Esophagus muscularis mucosa (tissue), 4 donors: ENCODE results near the gene MPV17. TPM values are rescaled to one million over a fixed set of nuclear protein-coding genes. Genes with fewer than 3 reads are reported as not detected.

ENCODE experiments used
- DNase-seq: peaks from one replicate; pipeline ENCODE4 v3.0.0-alpha.2; 2017; ENCODE audit errors: extremely low spot score
- H3K27ac ChIP-seq, 4 donors: fragments of 200-600 bp; sonication (generic); replicated peaks in 1 of 4; 1 replicate in 3 of 4; 2 replicates in 1 of 4; pipeline ENCODE4 v1.5.1; 2016 to 2019; ENCODE audit warnings: mild to moderate bottlenecking in 1 of 4
- H3K27me3 ChIP-seq, 4 donors: fragments of 200-600 bp; sonication (generic); one replicate each; pipeline versions ENCODE4 v1.5.1 to v1.6.0; 2016 to 2019
- H3K36me3 ChIP-seq, 4 donors: fragments of 200-600 bp; sonication (generic); one replicate each; pipeline ENCODE4 v1.5.1; 2016 to 2019
- H3K4me1 ChIP-seq, 4 donors: fragments of 200-600 bp; sonication (generic); one replicate each; pipeline ENCODE4 v1.5.1; 2016 to 2019
- H3K4me3 ChIP-seq, 4 donors: fragments of 200-600 bp; sonication (generic); 1 replicate in 2 of 4; 2 replicates in 2 of 4; pipeline ENCODE4 v1.5.1; 2016 to 2019; ENCODE audit warnings: mild to moderate bottlenecking in 4 of 4, moderate library complexity in 1 of 4
- H3K9me3 ChIP-seq, 4 donors: fragments of 200-600 bp; sonication (generic); 1 replicate in 3 of 4; 2 replicates in 1 of 4; pipeline ENCODE4 v1.5.1; 2016 to 2019
- EP300 ChIP-seq: sonication (generic); formaldehyde crosslinking; IDR thresholded peaks from one replicate; pipeline ENCODE4 v1.6.1; 2017; ENCODE audit warnings: antibody characterized with exemption
- POLR2A ChIP-seq: fragments of 450-650 bp; IDR thresholded peaks from one replicate; pipeline ENCODE4 v1.6.1; 2017; ENCODE audit warnings: antibody characterized with exemption, moderate library complexity, mild to moderate bottlenecking, low read depth
- POLR2AphosphoS5 ChIP-seq, 2 donors: sonication (generic); formaldehyde crosslinking; IDR thresholded peaks; one replicate each; pipeline ENCODE4 v1.6.1; 2017; ENCODE audit warnings: antibody characterized with exemption in 2 of 2
- WGBS: methylation state at CpG from one replicate; pipeline ENCODE4 v1.1.5; 2018; 5-methylcytosine and 5-hydroxymethylcytosine counted together
- intact Hi-C: fragments of 100-400 bp; cut with DNase I; formaldehyde crosslinking; loops from one replicate; pipeline ENCODE4 v1.15.1; 2023
- total RNA-seq, 4 donors: library from RNA; depleted of rRNA; stranded (reverse); fragments of >200 nt; gene quantifications; one replicate each; pipeline versions ENCODE4 v1.1.0 to v1.2.1, GENCODE V29; 2016
- TF ChIP-seq, protein P1 (sequence below), 3 experiments: fragments of 200-600 bp in 2 of 3; fragments of 450-650 bp in 1 of 3; sonication (generic) in 2 of 3; IDR thresholded peaks; one replicate each; pipeline ENCODE4 v1.5.1; 2017 to 2019; ENCODE audit warnings: antibody characterized with exemption in 3 of 3, mild to moderate bottlenecking in 2 of 3, moderate library complexity in 1 of 3

Gene MPV17, protein sequence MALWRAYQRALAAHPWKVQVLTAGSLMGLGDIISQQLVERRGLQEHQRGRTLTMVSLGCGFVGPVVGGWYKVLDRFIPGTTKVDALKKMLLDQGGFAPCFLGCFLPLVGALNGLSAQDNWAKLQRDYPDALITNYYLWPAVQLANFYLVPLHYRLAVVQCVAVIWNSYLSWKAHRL
- total RNA-seq: 10 to 100 TPM; 46.7 to 70.2 (median 60.6) TPM

DNA sequence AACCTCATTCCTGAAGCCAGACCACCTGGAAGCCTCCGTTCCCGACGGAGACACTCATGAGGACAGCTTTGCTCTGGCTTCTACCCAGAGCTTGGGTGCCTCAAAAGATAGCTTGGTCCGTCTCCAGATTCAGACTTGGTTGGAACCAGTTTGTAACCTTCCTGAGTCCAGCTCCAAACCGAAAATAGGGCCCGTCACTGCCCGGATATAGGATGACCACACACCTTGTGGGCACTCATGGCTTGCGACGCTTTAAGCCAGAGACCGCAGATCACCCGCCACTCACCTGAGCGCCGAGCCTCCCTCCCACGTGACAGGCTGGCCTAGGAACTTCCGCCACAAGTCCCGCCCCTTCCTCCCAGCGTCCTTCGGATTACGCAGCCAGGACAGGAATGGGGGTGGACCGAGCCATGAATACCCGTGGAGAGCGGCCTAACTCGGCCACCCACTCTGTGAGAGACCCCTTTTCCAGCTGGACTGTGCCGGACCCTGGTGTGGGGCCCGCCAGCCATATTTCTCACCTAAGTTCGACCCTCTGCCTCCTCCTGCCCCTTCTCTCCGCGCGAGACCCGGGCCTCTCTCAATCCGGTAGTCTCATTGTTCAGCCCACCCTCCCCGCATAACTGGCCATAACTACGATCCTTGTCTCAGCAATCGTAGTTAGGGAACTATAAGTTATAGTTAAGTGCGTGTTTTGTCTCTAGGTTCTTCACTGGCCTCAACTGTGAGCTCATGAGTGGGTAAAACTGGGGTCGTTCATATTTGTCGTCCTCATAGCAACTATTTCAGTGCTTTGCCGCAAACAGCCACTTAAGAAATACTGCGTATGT is at the start of gene MPV17:
Gene MPV17, minus strand, starts transcription at position 332 of the 830 bp plus-strand sequence. CDS start 580 bp downstream, outside the sequence.
- Histone ChIP-seq H3K4me1 (peaks cover 29 to 34% (median 31%) of the 10 kb centered on the region in 4 donors), H3K36me3 (peaks cover 20 to 26% (median 25%) of the 10 kb centered on the region in 4 donors), H3K27ac (peak within 1 kb of the TSS; percentile 93 to 98 (median 95)), H3K9me3 (no peaks in the 10 kb centered on the region), H3K27me3 (no peaks in the 10 kb centered on the region), H3K4me3 (peak within 1 kb of the TSS; percentile 78 to 95 (median 84))
- intact Hi-C loops: loop anchor here (5.0 kb wide), 2 partner anchors 34 to 49 kb away; partner anchors contain the start of genes EIF2B4, GTF3C2 and SNX17
- DNase-seq: peak; percentile 98
- TF ChIP-seq, protein P1, sequence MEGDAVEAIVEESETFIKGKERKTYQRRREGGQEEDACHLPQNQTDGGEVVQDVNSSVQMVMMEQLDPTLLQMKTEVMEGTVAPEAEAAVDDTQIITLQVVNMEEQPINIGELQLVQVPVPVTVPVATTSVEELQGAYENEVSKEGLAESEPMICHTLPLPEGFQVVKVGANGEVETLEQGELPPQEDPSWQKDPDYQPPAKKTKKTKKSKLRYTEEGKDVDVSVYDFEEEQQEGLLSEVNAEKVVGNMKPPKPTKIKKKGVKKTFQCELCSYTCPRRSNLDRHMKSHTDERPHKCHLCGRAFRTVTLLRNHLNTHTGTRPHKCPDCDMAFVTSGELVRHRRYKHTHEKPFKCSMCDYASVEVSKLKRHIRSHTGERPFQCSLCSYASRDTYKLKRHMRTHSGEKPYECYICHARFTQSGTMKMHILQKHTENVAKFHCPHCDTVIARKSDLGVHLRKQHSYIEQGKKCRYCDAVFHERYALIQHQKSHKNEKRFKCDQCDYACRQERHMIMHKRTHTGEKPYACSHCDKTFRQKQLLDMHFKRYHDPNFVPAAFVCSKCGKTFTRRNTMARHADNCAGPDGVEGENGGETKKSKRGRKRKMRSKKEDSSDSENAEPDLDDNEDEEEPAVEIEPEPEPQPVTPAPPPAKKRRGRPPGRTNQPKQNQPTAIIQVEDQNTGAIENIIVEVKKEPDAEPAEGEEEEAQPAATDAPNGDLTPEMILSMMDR (IDR thresholded peaks at IDR 0.05): no peak
- TF ChIP-seq POLR2AphosphoS5 (IDR thresholded peaks at IDR 0.05) (peak; percentile 97 to 98), POLR2A (peak; percentile 71), EP300 (no peak)
- WGBS: 0% methylated on average over 25 of the region's 39 CpGs

DNA sequence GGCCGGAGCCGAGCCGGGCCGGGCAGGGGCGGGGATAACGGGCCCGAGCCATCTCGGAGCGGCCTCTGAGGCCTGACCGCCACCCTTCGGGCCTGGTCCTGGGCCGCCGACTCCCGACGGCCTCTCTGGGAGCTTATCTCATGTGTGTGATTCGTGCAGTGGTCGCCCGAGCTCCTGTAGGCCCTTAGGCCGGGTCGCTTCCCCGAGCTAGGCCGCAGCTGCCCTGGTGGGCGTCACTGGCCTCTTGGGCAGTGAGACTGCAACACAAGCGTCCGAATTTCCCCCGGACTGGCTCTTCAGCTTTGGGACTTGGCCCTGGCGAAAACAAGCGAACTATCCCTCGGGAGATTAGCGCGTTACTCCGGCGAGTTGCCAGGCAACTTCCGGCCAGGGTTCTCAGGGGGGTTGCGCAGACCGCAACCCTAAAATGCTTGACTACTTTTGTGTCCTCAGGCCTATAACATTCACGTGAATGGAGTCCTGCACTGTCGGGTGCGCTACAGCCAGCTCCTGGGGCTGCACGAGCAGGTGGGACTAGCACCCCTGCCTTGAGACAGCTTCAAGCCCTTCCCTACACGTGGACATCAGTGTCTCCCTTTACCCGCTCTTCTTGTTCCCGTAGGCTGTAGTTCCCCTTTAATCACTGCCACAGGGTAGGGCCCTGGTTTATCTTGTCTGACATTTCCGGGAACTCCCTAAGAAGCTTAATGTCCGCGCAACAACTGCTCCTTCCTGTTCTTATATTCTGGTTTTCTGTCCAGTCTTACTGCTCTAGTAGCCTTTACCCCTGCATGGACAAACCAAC is 48.1 kb upstream of the MPV17 start:
- intact Hi-C loops: loop anchor here (5.0 to 10.0 kb wide), 3 partner anchors 36 to 156 kb away; partner anchors contain the start of genes ATRAID, CAD, MPV17 and PPM1G
- TF ChIP-seq POLR2A (no peak), EP300 (no peak), POLR2AphosphoS5 (IDR thresholded peaks at IDR 0.05) (no peak)
- TF ChIP-seq, protein P1 (IDR thresholded peaks at IDR 0.05): no peak
- Histone ChIP-seq H3K27ac (peak overlapping the region; percentile 88 to 99 (median 95)), H3K27me3 (no peaks in the 10 kb centered on the region), H3K36me3 (peaks cover 50 to 69% (median 65%) of the 10 kb centered on the region in 4 donors), H3K4me3 (peak overlapping the region; percentile 86 to 94 (median 89)), H3K4me1 (peaks cover 28 to 46% (median 38%) of the 10 kb centered on the region in 4 donors), H3K9me3 (no peaks in the 10 kb centered on the region)
- under 1% methylated on average over 25 of the region's 46 CpGs for WGBS
- no peak for DNase-seq

DNA sequence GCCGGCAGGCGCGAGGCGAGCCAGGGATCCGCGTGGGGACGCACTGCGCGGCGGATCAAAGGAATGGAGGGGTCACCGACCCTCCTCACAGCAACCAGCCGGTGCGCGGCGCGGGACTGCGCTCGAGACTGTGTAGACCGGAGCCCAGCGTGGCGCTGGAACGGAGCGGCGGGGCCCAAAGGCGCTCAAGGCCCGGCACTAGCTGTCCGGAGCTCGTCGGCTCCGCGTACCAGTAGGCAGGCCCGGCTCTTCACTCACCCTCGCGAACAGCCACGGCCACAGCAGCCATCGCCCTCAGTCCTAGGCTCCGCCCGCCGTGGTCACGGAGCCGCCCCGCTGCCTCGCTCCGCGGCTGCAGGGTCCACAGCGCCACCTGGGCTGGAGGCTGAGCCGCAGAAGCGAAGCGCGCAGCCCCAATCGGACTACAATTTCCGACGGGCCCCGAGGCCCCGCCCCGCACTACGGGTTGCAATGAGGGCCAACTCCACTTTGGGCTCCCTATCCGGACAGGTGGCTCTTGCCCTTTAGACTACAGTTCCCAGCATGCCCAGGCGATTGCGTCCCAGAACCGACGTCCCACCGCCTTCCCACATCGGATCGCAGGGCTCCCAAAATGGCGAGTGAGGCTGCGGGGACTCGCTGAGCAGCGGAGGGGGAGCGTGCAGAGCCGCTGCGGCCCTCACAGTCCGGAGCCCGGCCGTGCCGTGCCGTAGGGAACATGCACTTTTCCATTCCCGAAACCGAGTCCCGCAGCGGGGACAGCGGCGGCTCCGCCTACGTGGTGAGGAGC is 47.3 kb upstream of the MPV17 start, which contains the start of the genes EIF2B4 and SNX17:
Gene EIF2B4, minus strand, starts transcription at position 313 of the 790 bp plus-strand sequence. Its CDS starts 24 bp downstream, at position 289.
Gene SNX17, plus strand, starts transcription at position 591 of the 790 bp plus-strand sequence. Its CDS starts 128 bp downstream, at position 719.
- Histone ChIP-seq H3K27ac (peak within 1 kb of the TSS; percentile 88 to 99 (median 95)), H3K4me1 (peaks cover 28 to 46% (median 38%) of the 10 kb centered on the region in 4 donors), H3K27me3 (no peaks in the 10 kb centered on the region), H3K36me3 (peaks cover 50 to 69% (median 65%) of the 10 kb centered on the region in 4 donors), H3K4me3 (peak within 1 kb of the TSS; percentile 86 to 94 (median 89)), H3K9me3 (no peaks in the 10 kb centered on the region)
- intact Hi-C loops: loop anchor here (5.0 to 10.0 kb wide), 3 partner anchors 37 to 155 kb away; partner anchors contain the start of genes ATRAID, CAD, MPV17 and PPM1G
- peak; percentile 100 for DNase-seq
- WGBS: 0% methylated on average over 14 of the region's 85 CpGs
- TF ChIP-seq, protein P1 (IDR thresholded peaks at IDR 0.05): peak; percentile 69 to 81 (median 73)
- TF ChIP-seq POLR2A (peak; percentile 34), POLR2AphosphoS5 (IDR thresholded peaks at IDR 0.05) (peak; percentile 91 to 99), EP300 (no peak)
